Hepatocyte (in vitro differentiated cells): Measurements from ENCODE around the gene PAPPA2. TPM values are rescaled to one million over a fixed set of nuclear protein-coding genes. Genes with fewer than 3 reads are reported as not detected.

ENCODE experiments used
- DNase-seq: peaks from one replicate; pipeline ENCODE4 v3.0.0-alpha.2; 2016; ENCODE audit warnings: low spot score
- H2AFZ ChIP-seq: fragments of 200-600 bp; sonication (generic); 2 replicates; pipeline ENCODE4 v1.6.0; 2016; ENCODE audit warnings: antibody characterized with exemption, mild to moderate bottlenecking
- H3K27ac ChIP-seq: fragments of 200-600 bp; sonication (generic); 2 replicates; pipeline ENCODE4 v1.5.1; 2016; ENCODE audit warnings: mild to moderate bottlenecking
- H3K27me3 ChIP-seq: fragments of 200-600 bp; sonication (generic); 2 replicates; pipeline ENCODE4 v1.6.1; 2016
- H3K36me3 ChIP-seq: fragments of 200-600 bp; sonication (generic); replicated peaks from 2 replicates; pipeline ENCODE4 v1.5.1; 2016; ENCODE audit warnings: low read depth; ENCODE audit not compliant: insufficient read depth
- H3K4me1 ChIP-seq: fragments of 200-600 bp; sonication (generic); 2 replicates; pipeline ENCODE4 v1.5.1; 2016; ENCODE audit warnings: mild to moderate bottlenecking, moderate library complexity; ENCODE audit not compliant: insufficient read depth
- H3K4me2 ChIP-seq: fragments of 200-600 bp; sonication (generic); 2 replicates; pipeline ENCODE4 v1.6.0; 2016
- H3K4me3 ChIP-seq: fragments of 200-600 bp; sonication (generic); 2 replicates; pipeline ENCODE4 v1.5.1; 2016; ENCODE audit warnings: mild to moderate bottlenecking
- H3K79me2 ChIP-seq: fragments of 200-600 bp; sonication (generic); 2 replicates; pipeline ENCODE4 v1.6.0; 2017; ENCODE audit warnings: mild to moderate bottlenecking
- H3K9me2 ChIP-seq: fragments of 200-600 bp; sonication (generic); replicated peaks from 2 replicates; pipeline ENCODE4 v1.6.0; 2017; ENCODE audit warnings: mild to moderate bottlenecking; ENCODE audit not compliant: insufficient read depth
- H3K9me3 ChIP-seq: fragments of 200-600 bp; sonication (generic); 2 replicates; pipeline ENCODE4 v1.5.1; 2016; ENCODE audit warnings: low read depth, mild to moderate bottlenecking
- H4K20me1 ChIP-seq: fragments of 200-600 bp; sonication (generic); 2 replicates; pipeline ENCODE4 v1.6.0; 2016; ENCODE audit warnings: mild to moderate bottlenecking; ENCODE audit not compliant: insufficient read depth, poor library complexity, severe bottlenecking
- CTCF ChIP-seq: fragments of 200-600 bp; sonication (generic); IDR thresholded peaks from 2 replicates; pipeline ENCODE4 v1.5.1; 2016; ENCODE audit warnings: antibody characterized with exemption, mild to moderate bottlenecking; ENCODE audit not compliant: poor library complexity
- EZH2 ChIP-seq: fragments of 200-600 bp; sonication (generic); IDR thresholded peaks from 2 replicates; pipeline ENCODE4 v1.6.1; 2016; ENCODE audit warnings: antibody characterized with exemption, mild to moderate bottlenecking, borderline replicate concordance
- EZH2phosphoT487 ChIP-seq: fragments of 200-600 bp; sonication (generic); IDR thresholded peaks from one replicate; pipeline ENCODE4 v1.6.1; 2018; ENCODE audit warnings: antibody characterized with exemption, mild to moderate bottlenecking, low read depth, moderate library complexity; ENCODE audit not compliant: unreplicated experiment, severe bottlenecking
- WGBS: methylation state at CpG from one replicate; pipeline ENCODE4 v1.1.6; 2016; ENCODE audit warnings: low lambda C conversion rate; ENCODE audit errors: missing lambda C conversion rate; 5-methylcytosine and 5-hydroxymethylcytosine counted together
- polyA plus RNA-seq: library from polyadenylated mRNA; unstranded; fragments of >200 nt; fragmentation: Nextera tagmentation; extraction: Ambion mirVana; gene quantifications from 2 replicates; pipeline ENCODE4 v1.2.1, GENCODE V29; 2016
- total RNA-seq: library from RNA; depleted of rRNA; stranded (reverse); fragments of >200 nt; gene quantifications from 2 replicates; pipeline ENCODE4 v1.2.3, GENCODE V29; 2014

PAPPA2 gene
- total and polyA plus RNA-seq, 2 experiments from 2014 or later, result 1.9 to 2.6 TPM

GRCh38 chr1:176888471-176889032 is 425.6 kb downstream of the PAPPA2 start:
- DNase-seq, result no peak
- Histone ChIP-seq H3K4me1 (no peaks in the 10 kb centered on the region), H3K27me3 (peaks cover 33% of the 10 kb centered on the region), H2AFZ (no peak overlapping the region), H3K79me2 (no peaks in the 10 kb centered on the region), H3K36me3 (no peaks in the 10 kb centered on the region), H3K4me3 (no peak overlapping the region), H3K27ac (no peak overlapping the region), H3K9me2 (no peaks in the 10 kb centered on the region), H3K9me3 (no peaks in the 10 kb centered on the region), H4K20me1 (no peaks in the 10 kb centered on the region), H3K4me2 (no peak overlapping the region)
- TF ChIP-seq EZH2phosphoT487, result no peak
- no peak for TF ChIP-seq EZH2
- no peak for TF ChIP-seq CTCF
- WGBS, result 83% methylated on average over 3 of the region's 3 CpGs

- Histone ChIP-seq H3K27me3 (peaks cover 36% of the 10 kb centered on the region), H3K36me3 (no peaks in the 10 kb centered on the region), H3K4me1 (no peaks in the 10 kb centered on the region), H3K27ac (no peak overlapping the region), H3K79me2 (no peaks in the 10 kb centered on the region), H2AFZ (no peak overlapping the region), H3K9me2 (no peaks in the 10 kb centered on the region), H3K4me3 (no peak overlapping the region), H3K9me3 (no peaks in the 10 kb centered on the region), H3K4me2 (no peak overlapping the region), H4K20me1 (no peaks in the 10 kb centered on the region)
- no peak for TF ChIP-seq CTCF
- TF ChIP-seq EZH2, result no peak
- no peak for TF ChIP-seq EZH2phosphoT487
- DNase-seq, result no peak
- WGBS, result 61% methylated on average over 7 of the region's 7 CpGs
Measured at GRCh38 chr1:176893625-176894352, 430.8 kb downstream of the PAPPA2 start.

GRCh38 chr1:176894450-176894849 is 431.5 kb downstream of the PAPPA2 start:
- Histone ChIP-seq H3K36me3 (no peaks in the 10 kb centered on the region), H3K27ac (no peak overlapping the region), H3K4me2 (no peak overlapping the region), H3K4me1 (no peaks in the 10 kb centered on the region), H4K20me1 (no peaks in the 10 kb centered on the region), H3K4me3 (no peak overlapping the region), H3K9me2 (no peaks in the 10 kb centered on the region), H3K27me3 (peaks cover 33% of the 10 kb centered on the region), H3K9me3 (no peaks in the 10 kb centered on the region), H3K79me2 (no peaks in the 10 kb centered on the region), H2AFZ (no peak overlapping the region)
- DNase-seq, result no peak
- no peak for TF ChIP-seq EZH2
- no peak for TF ChIP-seq CTCF
- WGBS, result 85% methylated on average over 8 of the region's 8 CpGs
